NCI-H187 treated with DMSO at 0.1 percent for 48 hours (cell line): ENCODE results near the gene FAM110A.
"Not testable (repeated sequence)": the region's sequence is repeated elsewhere in the genome, so short reads cannot be mapped to it uniquely, and the experiment has no call there.

Experiments used
- DNase-seq: peaks from one replicate; lab custom pipeline; 2025; lab: John Stamatoyannopoulos, UW

Gene FAM110A

GRCh38 chr20:823574-823902, 10.0 kb upstream of the FAM110A start:
- no peak for DNase-seq

GRCh38 chr20:824490-824889, 9.0 kb upstream of the FAM110A start:
- no peak for DNase-seq

- no peak for DNase-seq
Measured at GRCh38 chr20:824916-825315, 8.6 kb upstream of the FAM110A start.

GRCh38 chr20:825710-826421, 7.6 kb upstream of the FAM110A start:
- DNase-seq: no peak

- no peak for DNase-seq
Measured at GRCh38 chr20:826695-827323, 6.7 kb upstream of the FAM110A start.

- not testable (repeated sequence) for DNase-seq
Measured at GRCh38 chr20:827981-828380, 5.5 kb upstream of the FAM110A start.

- DNase-seq: no peak
Measured at GRCh38 chr20:828987-829386, 4.5 kb upstream of the FAM110A start.

GRCh38 chr20:829551-829950, 4.0 kb upstream of the FAM110A start:
- DNase-seq: no peak

- no peak for DNase-seq
Measured at GRCh38 chr20:830011-830521, 3.4 kb upstream of the FAM110A start.

GRCh38 chr20:831251-831650, 2.3 kb upstream of the FAM110A start:
- DNase-seq: no peak

GRCh38 chr20:831956-832355, 1.6 kb upstream of the FAM110A start:
- DNase-seq: no peak

GRCh38 chr20:833121-833449, 430 bp upstream of the FAM110A start:
- no peak for DNase-seq

GRCh38 chr20:834151-834746, 734 bp downstream of the FAM110A start:
- no peak for DNase-seq

- no peak for DNase-seq
Measured at GRCh38 chr20:835608-836045, 2.1 kb downstream of the FAM110A start.

- no peak for DNase-seq
Measured at GRCh38 chr20:836190-836589, 2.7 kb downstream of the FAM110A start.

GRCh38 chr20:839015-839414, 5.5 kb downstream of the FAM110A start:
- no peak for DNase-seq

GRCh38 chr20:839626-840025, 6.1 kb downstream of the FAM110A start:
- no peak for DNase-seq

GRCh38 chr20:840503-840857, 7.0 kb downstream of the FAM110A start:
- DNase-seq: no peak

- DNase-seq: no peak
Measured at GRCh38 chr20:840858-841567, 7.5 kb downstream of the FAM110A start.

GRCh38 chr20:841568-842546, 8.3 kb downstream of the FAM110A start:
- no peak for DNase-seq

- no peak for DNase-seq
Measured at GRCh38 chr20:842547-842940, 9.0 kb downstream of the FAM110A start.

- DNase-seq: no peak
Measured at GRCh38 chr20:843912-844311, 10.4 kb downstream of the FAM110A start.
